B cell (primary cell): Measurements from ENCODE around the gene MYL7. TPM values are rescaled to one million over a fixed set of nuclear protein-coding genes. Genes with fewer than 3 reads are reported as not detected.
A peak's percentile ranks its signal among the peaks of the same experiment; 100 is the strongest.

ENCODE experiments used
- ATAC-seq: fragments of 200-7000 bp; cut with Tn5 transposase; one replicate; pipeline ENCODE4 v1.10.0; 2021; ENCODE audit warnings: low read depth, mild to moderate bottlenecking, moderate number of reproducible peaks, moderate library complexity
- CTCF ChIA-PET: fragments of 350-600 bp; sonication (Branson Sonifier 250); formaldehyde crosslinking; loops from one replicate; lab custom pipeline; 2021; ENCODE audit warnings: antibody characterized with exemption, inconsistent platforms; lab: Charles Lee
- POLR2A ChIA-PET: fragments of 350-600 bp; sonication (Branson Sonifier 250); formaldehyde crosslinking; loops from one replicate; lab custom pipeline; 2021; ENCODE audit warnings: antibody characterized with exemption; lab: Charles Lee
- DNase-seq: peaks from one replicate; pipeline ENCODE4 v3.0.0; 2013
- H2AFZ ChIP-seq: 2 replicates; pipeline ENCODE4 v1.6.1; 2012; ENCODE audit warnings: mild to moderate bottlenecking, low read depth, low read length; ENCODE audit not compliant: insufficient read depth, poor library complexity, severe bottlenecking
- H3K27ac ChIP-seq, 2 donors: 1 replicate in 1 of 2; 2 replicates in 1 of 2; pipeline ENCODE4 v1.5.1; 2012 to 2013; ENCODE audit warnings: low read length in 2 of 2, mild to moderate bottlenecking in 2 of 2, moderate library complexity in 1 of 2
- H3K27me3 ChIP-seq, 4 experiments: fragments of 200-600 bp in 1 of 4; sonication (generic) in 1 of 4; replicated peaks in 1 of 4; 1 replicate in 2 of 4; 2 replicates in 2 of 4; pipeline versions ENCODE4 v1.6.1 to v1.7.0; 2013 to 2016; ENCODE audit warnings: low read length in 3 of 4, mild to moderate bottlenecking in 2 of 4, mixed read lengths in 1 of 4, moderate library complexity in 1 of 4; ENCODE audit not compliant: insufficient read depth in 4 of 4, control insufficient read depth in 3 of 4; ENCODE audit errors: control extremely low read depth in 1 of 4
- H3K36me3 ChIP-seq, 2 experiments: replicated peaks in 1 of 2; 1 replicate in 1 of 2; 2 replicates in 1 of 2; pipeline versions ENCODE4 v1.6.1 to v1.7.1; 2013; ENCODE audit warnings: low read length in 1 of 2; ENCODE audit not compliant: insufficient read depth in 2 of 2, control insufficient read depth in 1 of 2; ENCODE audit errors: control extremely low read depth in 1 of 2, extremely low read depth in 1 of 2
- H3K4me1 ChIP-seq, 2 donors: fragments of 200-600 bp in 1 of 2; sonication (generic) in 1 of 2; 1 replicate in 1 of 2; 2 replicates in 1 of 2; pipeline versions ENCODE4 v1.5.1 to v1.6.1; 2013 to 2017; ENCODE audit warnings: low read length in 2 of 2; ENCODE audit not compliant: control insufficient read depth in 2 of 2, insufficient read depth in 2 of 2
- H3K4me2 ChIP-seq: replicated peaks from 2 replicates; pipeline ENCODE3; 2012; ENCODE audit warnings: mild to moderate bottlenecking, low read depth, low read length; ENCODE audit not compliant: poor library complexity, severe bottlenecking
- H3K4me3 ChIP-seq, 5 experiments: fragments of 200-600 bp in 1 of 5; sonication (generic) in 1 of 5; 1 replicate in 3 of 5; 2 replicates in 2 of 5; pipeline versions ENCODE4 v1.5.1 to v1.7.0; 2011 to 2016; ENCODE audit warnings: low read length in 4 of 5, mild to moderate bottlenecking in 4 of 5, low read depth in 2 of 5, control low read depth in 1 of 5, moderate library complexity in 1 of 5; ENCODE audit not compliant: insufficient read depth in 1 of 5; ENCODE audit errors: control extremely low read depth in 1 of 5, extremely low read depth in 1 of 5
- H3K79me2 ChIP-seq: fragments of 200-600 bp; sonication (generic); one replicate; pipeline ENCODE4 v1.6.0; 2016; ENCODE audit warnings: low read length; ENCODE audit not compliant: control insufficient read depth, insufficient read depth
- H3K9ac ChIP-seq: fragments of 200-600 bp; sonication (generic); 2 replicates; pipeline ENCODE4 v1.6.1; 2017; ENCODE audit warnings: mild to moderate bottlenecking, low read length, moderate library complexity
- H3K9me3 ChIP-seq, 3 donors: one replicate each; pipeline versions ENCODE4 v1.6.1 to v1.7.1; 2013; ENCODE audit warnings: low read length in 2 of 3; ENCODE audit not compliant: control insufficient read depth in 2 of 3, insufficient read depth in 1 of 3; ENCODE audit errors: control extremely low read depth in 1 of 3
- H4K20me1 ChIP-seq: 2 replicates; pipeline ENCODE4 v1.6.0; 2012; ENCODE audit warnings: mild to moderate bottlenecking, low read length; ENCODE audit not compliant: insufficient read depth, control insufficient read depth, poor library complexity, severe bottlenecking
- H3K27ac Mint-ChIP-seq: one replicate; pipeline ENCODE4 v1.8.0; 2021; ENCODE audit warnings: mixed read lengths
- H3K27me3 Mint-ChIP-seq: one replicate; pipeline ENCODE4 v1.8.0; 2021; ENCODE audit warnings: mixed read lengths
- H3K4me1 Mint-ChIP-seq: one replicate; pipeline ENCODE4 v1.8.0; 2021; ENCODE audit warnings: mixed read lengths
- H3K4me3 Mint-ChIP-seq: one replicate; pipeline ENCODE4 v1.8.0; 2021; ENCODE audit warnings: mixed read lengths
- H3K9me3 Mint-ChIP-seq: one replicate; pipeline ENCODE4 v1.8.0; 2022; ENCODE audit warnings: mixed read lengths; ENCODE audit not compliant: insufficient read depth
- EZH2 ChIP-seq: IDR thresholded peaks from 2 replicates; pipeline ENCODE4 v1.6.1; 2012; ENCODE audit warnings: borderline replicate concordance, low read depth, mild to moderate bottlenecking, moderate library complexity, low read length; ENCODE audit not compliant: insufficient read depth, poor library complexity, severe bottlenecking
- WGBS: methylation state at CpG from one replicate; pipeline ENCODE4 v1.1.5; 2013; ENCODE audit warnings: missing lambda C conversion rate; ENCODE audit not compliant: insufficient coverage; 5-methylcytosine and 5-hydroxymethylcytosine counted together
- intact Hi-C: fragments of 100-400 bp; cut with micrococcal nuclease; formaldehyde crosslinking; loops from one replicate; pipeline ENCODE4 v1.10.0; 2022
- polyA plus RNA-seq: library from polyadenylated mRNA; depleted of rRNA; stranded (reverse); fragments of >200 nt; gene quantifications from 2 replicates; pipeline ENCODE4 v1.2.3, GENCODE V29; 2012
- total RNA-seq, 2 donors: library from RNA; stranded (reverse); fragments of 120-200 nt in 1 of 2; gene quantifications; 1 replicate in 1 of 2; 2 replicates in 1 of 2; pipeline versions ENCODE4 v1.2.3 to v1.2.4, GENCODE V29; 2013 to 2022
- TF ChIP-seq, protein P1 (sequence below): fragments of 200-600 bp; IDR thresholded peaks from one replicate; pipeline ENCODE4 v1.8.0; 2022; ENCODE audit warnings: antibody characterized with exemption, mild to moderate bottlenecking

MYL7 gene
- total and polyA plus RNA-seq, 2 donors (not counting 1 experiment from before 2014, with no cell fraction given), result not detected

DNA sequence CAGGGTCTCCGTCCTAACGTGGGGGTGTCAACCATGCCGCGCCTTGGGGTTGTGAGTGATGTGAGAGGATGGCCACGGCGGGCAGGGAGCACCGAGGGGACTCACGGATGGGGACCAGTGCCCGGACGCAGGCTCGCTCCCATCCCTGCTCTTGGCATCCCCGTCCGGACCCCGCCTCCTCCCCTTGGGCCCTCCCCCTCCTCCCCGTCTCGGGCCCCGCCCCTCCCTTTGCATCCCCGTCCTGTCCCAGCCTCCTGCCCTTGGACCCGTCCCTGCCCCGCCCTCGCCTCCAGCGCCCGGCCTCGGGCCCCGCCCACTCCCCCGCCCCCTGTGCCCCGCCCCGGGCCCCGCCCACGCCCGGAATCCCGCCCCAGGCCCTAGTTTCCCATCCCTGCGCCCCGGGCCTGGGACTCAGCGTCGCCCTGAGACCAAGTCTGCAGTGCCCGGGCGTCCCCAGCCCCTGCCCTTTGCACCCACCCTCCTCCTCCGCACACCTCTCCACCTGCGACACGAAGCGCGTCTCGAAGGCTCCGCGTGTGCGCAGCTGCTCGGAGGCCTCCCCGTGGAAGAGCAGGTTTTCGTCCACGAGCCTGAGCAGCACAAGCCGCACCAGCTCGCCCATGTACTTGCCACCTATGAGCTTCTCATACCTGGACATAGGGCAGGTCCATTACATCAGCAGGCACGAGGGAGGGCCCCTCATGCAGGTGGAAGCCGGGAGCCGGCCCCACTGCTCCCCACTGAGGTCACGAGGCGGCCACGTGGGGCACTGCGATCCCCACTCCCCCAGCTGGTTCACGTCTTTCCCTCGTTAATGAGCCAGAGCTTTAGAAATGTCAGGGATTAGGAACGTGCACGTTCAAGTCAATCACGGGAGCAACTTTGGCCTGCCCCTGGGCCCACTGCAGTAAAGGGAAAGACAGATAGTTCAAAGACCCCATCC, 5.1 kb upstream of the MYL7 start:
- H3K4me1 Mint-ChIP-seq, result peaks cover 17% of the 10 kb centered on the region
- 27% methylated on average over 54 of the region's 65 CpGs for WGBS
- Histone ChIP-seq H3K79me2 (no peaks in the 10 kb centered on the region), H3K4me1 (peaks cover 13 to 28% of the 10 kb centered on the region in 2 donors), H2AFZ (peak overlapping the region; percentile 78), H4K20me1 (no peaks in the 10 kb centered on the region), H3K27ac (no peak overlapping the region), H3K4me2 (peak overlapping the region; percentile 95), H3K36me3 (no peaks in the 10 kb centered on the region), H3K9ac (peak overlapping the region; percentile 62), H3K27me3 (peaks cover 0 to 24% (median 6%) of the 10 kb centered on the region in 4 experiments), H3K4me3 (peak overlapping the region in 4 of 5 experiments; percentile 40 to 67 (median 55)), H3K9me3 (no peaks in the 10 kb centered on the region)
- DNase-seq (peak; percentile 64), ATAC-seq (peak; percentile 91)
- intact Hi-C loops, result loop anchor here (1.0 kb wide), 2 partner anchors 23 to 64 kb away; partner anchors contain the start of genes POLD2 and POLM
- H3K27ac Mint-ChIP-seq, result peak overlapping the region; percentile 50
- ChIA-PET CTCF (interaction anchor here (1.1 kb wide), 1 partner anchor 20 kb away, joined by 3 read pairs; no protein-coding TSS in a partner anchor), POLR2A (interaction anchor here (0.5 kb wide), 1 partner anchor 1012 kb away, joined by 3 read pairs; the partner anchor contains the start of gene RAMP3)
- H3K9me3 Mint-ChIP-seq, result no peaks in the 10 kb centered on the region
- H3K4me3 Mint-ChIP-seq, result peak overlapping the region; percentile 85
- TF ChIP-seq EZH2, result no peak
- TF ChIP-seq, protein P1, sequence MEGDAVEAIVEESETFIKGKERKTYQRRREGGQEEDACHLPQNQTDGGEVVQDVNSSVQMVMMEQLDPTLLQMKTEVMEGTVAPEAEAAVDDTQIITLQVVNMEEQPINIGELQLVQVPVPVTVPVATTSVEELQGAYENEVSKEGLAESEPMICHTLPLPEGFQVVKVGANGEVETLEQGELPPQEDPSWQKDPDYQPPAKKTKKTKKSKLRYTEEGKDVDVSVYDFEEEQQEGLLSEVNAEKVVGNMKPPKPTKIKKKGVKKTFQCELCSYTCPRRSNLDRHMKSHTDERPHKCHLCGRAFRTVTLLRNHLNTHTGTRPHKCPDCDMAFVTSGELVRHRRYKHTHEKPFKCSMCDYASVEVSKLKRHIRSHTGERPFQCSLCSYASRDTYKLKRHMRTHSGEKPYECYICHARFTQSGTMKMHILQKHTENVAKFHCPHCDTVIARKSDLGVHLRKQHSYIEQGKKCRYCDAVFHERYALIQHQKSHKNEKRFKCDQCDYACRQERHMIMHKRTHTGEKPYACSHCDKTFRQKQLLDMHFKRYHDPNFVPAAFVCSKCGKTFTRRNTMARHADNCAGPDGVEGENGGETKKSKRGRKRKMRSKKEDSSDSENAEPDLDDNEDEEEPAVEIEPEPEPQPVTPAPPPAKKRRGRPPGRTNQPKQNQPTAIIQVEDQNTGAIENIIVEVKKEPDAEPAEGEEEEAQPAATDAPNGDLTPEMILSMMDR, result no peak
- H3K27me3 Mint-ChIP-seq, result no peaks in the 10 kb centered on the region
